CD4-positive, alpha-beta memory T cell (primary cell): ENCODE measurements around the gene SIPA1L3. TPM values are rescaled to one million over a fixed set of nuclear protein-coding genes. Genes with fewer than 3 reads are reported as not detected.
A peak's percentile ranks its signal among the peaks of the same experiment; 100 is the strongest.

ENCODE experiments used
- CTCF ChIA-PET: fragments of 350-600 bp; sonication (Branson Sonifier 250); formaldehyde crosslinking; loops from one replicate; lab custom pipeline; 2021; ENCODE audit warnings: inconsistent platforms; ENCODE audit not compliant: partially characterized antibody; lab: Charles Lee
- POLR2A ChIA-PET: fragments of 350-600 bp; sonication (Branson Sonifier 250); formaldehyde crosslinking; loops from one replicate; lab custom pipeline; 2021; ENCODE audit not compliant: partially characterized antibody; lab: Charles Lee
- DNase-seq, 5 donors: peaks; one replicate each; pipeline versions ENCODE4 v3.0.0 to v3.0.0-alpha.2; 2020 to 2022; ENCODE audit warnings: mixed read lengths in 1 of 5
- H3K27ac ChIP-seq: one replicate; pipeline ENCODE4 v1.7.0; 2013; ENCODE audit warnings: low read depth, low read length
- H3K27me3 ChIP-seq: 2 replicates; pipeline ENCODE4 v1.7.0; 2013; ENCODE audit warnings: mild to moderate bottlenecking, low read length, moderate library complexity; ENCODE audit not compliant: insufficient read depth
- H3K36me3 ChIP-seq: 2 replicates; pipeline ENCODE4 v1.7.0; 2013; ENCODE audit warnings: mild to moderate bottlenecking, low read length, moderate library complexity; ENCODE audit not compliant: insufficient read depth
- H3K4me1 ChIP-seq: 2 replicates; pipeline ENCODE4 v1.7.0; 2013; ENCODE audit warnings: mild to moderate bottlenecking, low read length, moderate library complexity; ENCODE audit not compliant: insufficient read depth
- H3K4me3 ChIP-seq, 2 donors: one replicate each; pipeline ENCODE4 v1.7.0; 2013; ENCODE audit warnings: low read length in 2 of 2, mild to moderate bottlenecking in 1 of 2
- H3K9me3 ChIP-seq, 2 donors: one replicate each; pipeline ENCODE4 v1.7.0; 2013; ENCODE audit warnings: low read length in 2 of 2, control low read depth in 1 of 2; ENCODE audit not compliant: control insufficient read depth in 1 of 2
- H3K27ac Mint-ChIP-seq, 7 donors: one replicate each; pipeline ENCODE4 v1.8.0; 2020 to 2021; ENCODE audit warnings: mixed read lengths in 7 of 7, mild to moderate bottlenecking in 6 of 7, inconsistent platforms in 3 of 7, moderate library complexity in 3 of 7
- H3K27me3 Mint-ChIP-seq, 2 donors: one replicate each; pipeline ENCODE4 v1.8.0; 2020 to 2021; ENCODE audit warnings: mixed read lengths in 2 of 2
- H3K36me3 Mint-ChIP-seq, 2 donors: one replicate each; pipeline ENCODE4 v1.8.0; 2020 to 2021; ENCODE audit warnings: mixed read lengths in 2 of 2, inconsistent platforms in 1 of 2, mild to moderate bottlenecking in 1 of 2
- H3K4me1 Mint-ChIP-seq, 4 donors: one replicate each; pipeline ENCODE4 v1.8.0; 2020 to 2021; ENCODE audit warnings: mixed read lengths in 4 of 4, mild to moderate bottlenecking in 1 of 4
- H3K4me3 Mint-ChIP-seq, 8 donors: one replicate each; pipeline ENCODE4 v1.8.0; 2020 to 2021; ENCODE audit warnings: mixed read lengths in 8 of 8, mild to moderate bottlenecking in 7 of 8, moderate library complexity in 6 of 8, inconsistent platforms in 3 of 8
- H3K9me3 Mint-ChIP-seq, 8 donors: one replicate each; pipeline ENCODE4 v1.8.0; 2020 to 2021; ENCODE audit warnings: mixed read lengths in 8 of 8, mild to moderate bottlenecking in 5 of 8, inconsistent platforms in 3 of 8, moderate library complexity in 1 of 8
- intact Hi-C: fragments of 100-400 bp; cut with micrococcal nuclease; formaldehyde crosslinking; loops from one replicate; pipeline ENCODE4 v1.15.1; 2023
- polyA plus RNA-seq, 2 donors: library from polyadenylated mRNA; unstranded; fragments of 300-500 nt; fragmentation: Illumina TruSeq; gene quantifications; one replicate each; pipeline ENCODE4 v1.2.3, GENCODE V29; 2021
- total RNA-seq, 2 experiments: library from RNA; stranded (reverse); gene quantifications; one replicate each; pipeline ENCODE4 v1.2.3, GENCODE V29; 2021

The SIPA1L3 gene
- total and polyA plus RNA-seq, 4 experiments from 2014 or later = 0.39 to 35.0 (median 17.8) TPM

DNA sequence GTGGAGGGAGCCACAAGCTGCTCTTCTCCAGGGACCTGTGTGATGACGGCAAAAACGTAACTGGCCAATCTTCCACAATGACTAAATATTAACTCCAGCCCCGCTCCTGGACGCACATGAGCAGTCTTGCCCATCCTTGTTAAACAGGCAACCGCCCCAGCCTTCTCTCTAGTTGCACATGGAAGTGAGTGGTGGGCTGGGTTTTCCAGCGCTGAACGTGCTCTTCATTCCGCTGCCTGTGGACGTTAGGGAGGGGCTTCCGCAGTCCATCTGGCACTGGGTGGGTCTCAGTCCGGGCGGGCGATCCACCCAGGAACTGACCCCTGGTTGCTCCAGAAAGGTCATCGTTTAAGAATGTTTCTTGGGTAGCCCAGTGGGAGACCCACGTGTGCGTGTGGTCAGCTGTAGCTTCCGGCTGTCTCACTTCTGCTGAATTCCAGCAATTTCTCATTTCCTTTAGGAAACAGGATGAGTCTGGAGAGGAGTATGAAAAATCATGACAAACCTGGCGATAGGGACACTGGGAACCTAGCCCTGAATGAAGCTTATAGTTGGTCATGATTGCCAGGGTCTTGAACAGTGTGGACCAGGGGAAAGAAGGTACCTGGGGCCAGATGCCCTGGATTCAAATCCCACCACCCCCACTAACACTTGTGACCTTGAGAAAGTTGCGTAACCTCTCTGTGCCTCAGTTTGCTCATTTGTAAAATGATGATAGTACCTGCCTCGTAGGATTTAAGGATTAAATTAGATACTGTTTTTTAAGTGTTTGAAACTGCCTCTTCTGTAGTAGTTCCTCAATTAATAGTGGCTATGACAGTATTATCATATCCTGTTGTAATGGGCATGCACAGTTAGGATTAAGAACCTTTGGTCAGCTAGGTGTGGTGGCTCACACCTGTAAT lies 92.6 kb downstream of the SIPA1L3 start:
- H3K4me3 Mint-ChIP-seq = no peak overlapping the region
- Histone ChIP-seq H3K27me3 (no peaks in the 10 kb centered on the region), H3K9me3 (no peaks in the 10 kb centered on the region), H3K36me3 (no peaks in the 10 kb centered on the region), H3K27ac (no peak overlapping the region), H3K4me1 (peaks cover 17% of the 10 kb centered on the region), H3K4me3 (no peak overlapping the region)
- no peaks in the 10 kb centered on the region for H3K27me3 Mint-ChIP-seq
- peaks cover 3 to 10% (median 6%) of the 10 kb centered on the region in 4 donors for H3K4me1 Mint-ChIP-seq
- DNase-seq = no peak
- ChIA-PET POLR2A (no interaction called here), CTCF (no interaction called here)
- H3K9me3 Mint-ChIP-seq = no peaks in the 10 kb centered on the region
- no peaks in the 10 kb centered on the region for H3K36me3 Mint-ChIP-seq
- intact Hi-C loops = no loop called here
- no peak overlapping the region for H3K27ac Mint-ChIP-seq

DNA sequence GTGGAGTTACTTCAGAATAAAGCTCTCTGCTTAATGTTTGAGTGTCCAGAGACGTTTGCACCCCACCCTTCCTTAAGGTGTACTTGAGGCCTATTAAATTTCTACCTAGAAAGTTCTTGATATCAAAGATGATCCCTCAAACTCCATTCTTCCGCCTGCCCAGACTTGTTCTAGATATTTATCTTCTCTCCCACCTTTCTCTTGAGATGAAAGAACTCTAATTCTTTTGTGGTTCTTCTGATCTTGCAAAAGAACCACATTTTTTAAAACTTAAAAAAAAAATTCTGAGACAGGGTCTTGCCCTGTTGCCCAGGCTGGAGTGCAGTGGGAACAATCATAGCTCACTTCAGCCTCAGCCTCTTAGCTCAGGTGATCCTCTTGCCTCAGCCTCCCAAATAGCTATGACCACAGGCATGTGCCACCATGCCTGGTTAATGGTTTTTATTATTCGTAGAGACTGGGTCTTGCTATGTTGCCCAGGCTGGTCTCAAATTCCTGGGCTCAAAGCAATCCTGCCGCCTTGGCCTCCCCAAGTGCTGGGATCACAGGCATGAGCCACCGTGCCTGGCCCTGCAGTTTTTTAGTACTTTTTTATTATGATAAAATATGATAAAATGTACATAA lies 94.3 kb downstream of the SIPA1L3 start:
- Mint-ChIP-seq H3K36me3 (no peaks in the 10 kb centered on the region), H3K27me3 (no peaks in the 10 kb centered on the region), H3K4me3 (no peak overlapping the region), H3K27ac (peak overlapping the region in 1 of 7 donors; percentile 53), H3K4me1 (peaks cover 4 to 13% (median 8%) of the 10 kb centered on the region in 4 donors), H3K9me3 (no peaks in the 10 kb centered on the region)
- Histone ChIP-seq H3K4me1 (peaks cover 17% of the 10 kb centered on the region), H3K9me3 (no peaks in the 10 kb centered on the region), H3K27me3 (no peaks in the 10 kb centered on the region), H3K36me3 (no peaks in the 10 kb centered on the region), H3K27ac (no peak overlapping the region), H3K4me3 (no peak overlapping the region)
- POLR2A ChIA-PET = no interaction called here
- intact Hi-C loops = no loop called here
- CTCF ChIA-PET = no interaction called here
- no peak for DNase-seq

DNA sequence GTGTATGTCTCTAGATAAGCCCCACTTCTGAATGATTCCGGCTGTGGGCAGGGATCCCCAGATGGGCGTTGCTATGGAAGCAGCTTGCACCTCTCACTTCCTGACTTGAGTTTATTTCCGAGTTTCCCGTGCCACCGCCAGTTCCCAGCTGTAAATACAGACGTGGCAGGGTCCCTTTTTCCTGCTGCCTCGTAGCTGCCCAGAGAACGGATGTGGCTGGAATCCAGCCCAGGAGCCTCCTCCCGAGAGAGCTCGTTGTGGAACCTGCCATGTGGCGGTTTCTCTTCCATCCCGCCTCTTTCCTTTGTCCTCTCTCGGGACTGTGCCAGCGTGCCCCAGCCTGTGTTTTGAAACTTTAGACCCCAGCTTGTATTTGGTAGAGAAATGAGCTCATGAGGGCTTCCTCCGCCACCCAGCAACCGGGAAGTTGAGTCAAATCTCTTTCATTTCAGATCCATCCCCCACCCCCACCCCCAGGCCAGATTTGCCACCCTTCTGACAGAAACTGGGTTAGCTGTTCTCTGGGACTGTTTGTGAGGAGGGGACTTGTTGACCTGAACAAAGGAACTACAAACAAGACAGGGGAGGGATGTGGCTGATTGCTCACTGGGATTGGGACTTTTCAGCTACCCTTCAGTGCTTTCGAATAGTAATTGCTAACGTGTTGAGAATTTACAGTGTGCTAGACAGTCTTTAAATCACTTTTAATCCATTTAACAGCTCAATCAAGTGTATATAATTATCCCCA lies 96.6 kb downstream of the SIPA1L3 start:
- no peak overlapping the region for H3K27ac Mint-ChIP-seq
- Histone ChIP-seq H3K4me3 (peak overlapping the region in 1 of 2 donors; percentile 15), H3K4me1 (peaks cover 17% of the 10 kb centered on the region), H3K27ac (no peak overlapping the region), H3K9me3 (no peaks in the 10 kb centered on the region), H3K27me3 (no peaks in the 10 kb centered on the region), H3K36me3 (no peaks in the 10 kb centered on the region)
- ChIA-PET POLR2A (no interaction called here), CTCF (interaction anchor here (1.0 to 1.1 kb wide), 2 partner anchors 9 to 10 kb away, joined by 3 read pairs; no protein-coding TSS in a partner anchor)
- H3K27me3 Mint-ChIP-seq = no peaks in the 10 kb centered on the region
- H3K36me3 Mint-ChIP-seq = no peaks in the 10 kb centered on the region
- DNase-seq = no peak
- H3K4me3 Mint-ChIP-seq = no peak overlapping the region
- H3K4me1 Mint-ChIP-seq = peaks cover 4 to 18% (median 8%) of the 10 kb centered on the region in 4 donors
- intact Hi-C loops = no loop called here
- no peaks in the 10 kb centered on the region for H3K9me3 Mint-ChIP-seq

DNA sequence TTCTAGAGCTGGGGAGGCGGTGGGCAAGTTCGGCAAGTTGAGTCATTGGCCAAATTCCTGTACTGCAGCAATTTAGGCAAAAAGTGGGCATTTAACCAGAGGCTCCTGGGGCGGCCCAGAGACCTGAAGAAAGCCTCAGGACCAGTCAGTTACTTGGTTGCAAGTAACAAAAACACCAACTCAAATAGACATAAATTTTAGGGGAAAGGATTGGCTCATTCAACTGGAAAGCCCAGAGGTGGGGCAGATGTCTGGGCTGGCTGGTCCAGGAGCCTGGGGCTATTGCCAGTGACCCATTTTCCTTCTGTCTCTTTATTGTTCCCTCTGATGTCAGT lies 97.1 kb downstream of the SIPA1L3 start:
- peaks cover 0 to 1% of the 10 kb centered on the region in 2 donors for H3K36me3 Mint-ChIP-seq
- H3K27ac ChIP-seq = no peak overlapping the region
- intact Hi-C loops = no loop called here
- H3K36me3 ChIP-seq = no peaks in the 10 kb centered on the region
- H3K4me3 ChIP-seq = no peak overlapping the region
- CTCF ChIA-PET = interaction anchor here (1.1 kb wide), 1 partner anchor 10 kb away, joined by 3 read pairs; no protein-coding TSS in a partner anchor
- no peak overlapping the region for H3K27ac Mint-ChIP-seq
- no peaks in the 10 kb centered on the region for H3K27me3 Mint-ChIP-seq
- DNase-seq = no peak
- H3K4me1 Mint-ChIP-seq = peaks cover 4 to 16% (median 8%) of the 10 kb centered on the region in 4 donors
- POLR2A ChIA-PET = no interaction called here
- no peaks in the 10 kb centered on the region for H3K9me3 ChIP-seq
- no peaks in the 10 kb centered on the region for H3K27me3 ChIP-seq
- H3K4me3 Mint-ChIP-seq = no peak overlapping the region
- H3K9me3 Mint-ChIP-seq = no peaks in the 10 kb centered on the region
- peaks cover 17% of the 10 kb centered on the region for H3K4me1 ChIP-seq

DNA sequence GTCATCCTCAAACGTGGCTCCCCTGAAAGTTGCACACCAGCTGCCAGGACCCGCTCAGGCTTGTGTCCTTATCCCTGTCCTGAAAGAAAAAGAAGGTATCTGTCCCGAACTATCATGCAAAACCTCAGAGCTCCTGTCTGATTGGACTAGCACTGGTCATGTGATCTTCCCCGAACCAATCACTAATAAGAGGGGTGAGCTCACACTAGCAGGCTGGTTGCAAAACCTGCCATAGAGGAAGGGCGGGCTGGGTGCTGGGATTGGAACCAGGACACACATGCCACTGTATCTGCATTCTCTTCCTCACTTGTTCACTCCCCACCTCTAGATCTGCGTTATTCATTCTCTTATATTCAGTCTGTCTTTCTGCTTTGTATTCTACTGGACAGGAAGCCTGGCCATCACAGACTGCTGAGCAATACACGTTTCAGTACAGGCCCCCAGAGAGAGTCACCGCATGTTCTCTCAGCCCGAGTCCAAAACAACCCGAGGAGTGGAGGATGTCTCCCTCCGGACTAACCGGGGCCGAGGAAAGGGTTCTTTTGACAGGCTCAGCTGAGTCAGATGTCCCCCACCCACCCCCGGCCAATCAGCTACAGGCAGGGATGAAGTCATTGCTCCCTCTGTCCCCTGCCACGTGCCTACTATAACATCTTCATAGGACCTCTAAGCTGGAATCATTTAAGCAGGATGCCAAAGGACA lies 97.7 kb downstream of the SIPA1L3 start:
- H3K36me3 Mint-ChIP-seq = peaks cover 0 to 1% of the 10 kb centered on the region in 2 donors
- no peaks in the 10 kb centered on the region for H3K27me3 Mint-ChIP-seq
- Histone ChIP-seq H3K4me3 (no peak overlapping the region), H3K9me3 (no peaks in the 10 kb centered on the region), H3K36me3 (no peaks in the 10 kb centered on the region), H3K4me1 (peaks cover 17% of the 10 kb centered on the region), H3K27me3 (no peaks in the 10 kb centered on the region), H3K27ac (no peak overlapping the region)
- ChIA-PET CTCF (interaction anchor here (1.1 kb wide), 1 partner anchor 11 kb away, joined by 3 read pairs; no protein-coding TSS in a partner anchor), POLR2A (no interaction called here)
- no peak overlapping the region for H3K4me3 Mint-ChIP-seq
- peaks cover 4 to 16% (median 8%) of the 10 kb centered on the region in 4 donors for H3K4me1 Mint-ChIP-seq
- no peak for DNase-seq
- intact Hi-C loops = no loop called here
- no peaks in the 10 kb centered on the region for H3K9me3 Mint-ChIP-seq
- H3K27ac Mint-ChIP-seq = no peak overlapping the region

DNA sequence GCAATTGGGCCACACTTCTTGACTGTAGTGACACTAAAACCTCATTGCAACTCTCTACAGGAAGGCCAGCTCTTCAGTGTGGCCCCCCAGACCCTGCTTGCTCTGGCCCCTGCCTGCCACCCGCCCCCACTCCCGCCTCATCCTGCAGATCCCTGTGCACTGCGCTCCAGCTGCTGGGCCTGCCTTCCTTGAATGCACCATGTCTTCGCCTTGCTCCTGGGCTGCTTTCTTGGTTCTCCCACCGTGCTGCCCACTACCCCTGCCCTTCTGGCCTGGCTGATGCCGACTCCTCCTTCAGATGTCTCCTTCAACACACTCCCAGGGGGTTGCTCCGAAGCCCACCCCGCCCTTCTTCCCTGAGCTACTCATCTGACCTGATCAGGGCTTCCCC lies 98.2 kb downstream of the SIPA1L3 start:
- DNase-seq = no peak
- Histone ChIP-seq H3K36me3 (no peaks in the 10 kb centered on the region), H3K9me3 (no peaks in the 10 kb centered on the region), H3K27me3 (no peaks in the 10 kb centered on the region), H3K4me3 (no peak overlapping the region), H3K4me1 (peaks cover 17% of the 10 kb centered on the region), H3K27ac (no peak overlapping the region)
- H3K4me3 Mint-ChIP-seq = no peak overlapping the region
- CTCF ChIA-PET = no interaction called here
- POLR2A ChIA-PET = no interaction called here
- H3K4me1 Mint-ChIP-seq = peaks cover 4 to 16% (median 8%) of the 10 kb centered on the region in 4 donors
- H3K36me3 Mint-ChIP-seq = peaks cover 1 to 4% of the 10 kb centered on the region in 2 donors
- intact Hi-C loops = no loop called here
- no peaks in the 10 kb centered on the region for H3K27me3 Mint-ChIP-seq
- H3K27ac Mint-ChIP-seq = peak overlapping the region in 1 of 7 donors; percentile 75
- no peaks in the 10 kb centered on the region for H3K9me3 Mint-ChIP-seq
